ENCODE data around the gene PCDH8. TPM values are rescaled to one million over a fixed set of nuclear protein-coding genes. Genes with fewer than 3 reads are reported as not detected.

Gene PCDH8
- total RNA-seq, 1 experiment from 2014 or later: not detected

DNA sequence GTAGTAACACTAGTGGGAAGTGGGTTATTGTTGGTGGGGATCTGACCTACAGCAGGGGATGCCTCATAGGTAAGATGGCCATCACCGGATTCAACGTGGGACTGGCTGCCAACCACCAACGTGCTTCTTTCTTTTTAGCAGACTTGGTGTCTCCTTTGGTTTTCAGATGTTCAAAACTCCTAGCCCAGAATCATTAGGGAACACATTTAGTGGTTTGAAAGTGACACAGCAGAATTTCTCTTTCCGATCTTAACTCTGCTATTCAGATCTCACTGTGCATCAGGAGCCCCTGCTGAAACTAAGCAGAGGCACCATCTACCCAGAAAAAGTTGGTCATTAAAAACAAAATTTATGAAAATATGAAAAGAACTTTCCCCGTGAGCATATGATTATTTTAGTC lies 36.7 kb upstream of the PCDH8 start:
- CTCF ChIA-PET: no interaction called here

More for the DNA sequence above, 36.7 kb upstream of the PCDH8 start:
- intact Hi-C loops (cut with micrococcal nuclease): no loop called here
- Histone ChIP-seq H4K20me1 (ENCODE audit: insufficient read depth) (no peaks in the 10 kb centered on the region), H3K4me2 (ENCODE audit: low read length) (no peak overlapping the region), H3K36me3 (ENCODE audit: control insufficient read depth in 1 of 2, insufficient read depth in 2 of 2, low read length in 2 of 2) (no peaks in the 10 kb centered on the region), H3K27ac (ENCODE audit: low read depth, low read length) (no peak overlapping the region), H3K79me2 (ENCODE audit: insufficient read depth, low read length) (no peaks in the 10 kb centered on the region), H3K9ac (ENCODE audit: low read length) (no peak overlapping the region), H3K4me1 (ENCODE audit: control insufficient read depth in 1 of 2, insufficient read depth in 2 of 2, low read length in 2 of 2) (no peaks in the 10 kb centered on the region), H2AFZ (ENCODE audit: low read depth, low read length, poor library complexity, severe bottlenecking) (no peak overlapping the region), H3K4me3 (replicated peaks in 1 of 2; ENCODE audit: low read depth in 1 of 2, low read length in 2 of 2) (no peak overlapping the region), H3K27me3 (ENCODE audit: insufficient read depth, low read length) (peaks cover 13% of the 10 kb centered on the region; the same call in 1 of the 2 replicates), H3K9me3 (ENCODE audit: control insufficient read depth in 1 of 2, insufficient read depth in 1 of 2, low read depth in 1 of 2, low read length in 2 of 2) (no peaks in the 10 kb centered on the region), H3K9me2 (ENCODE audit: insufficient read depth) (no peaks in the 10 kb centered on the region)
- ChIA-PET RAD21 (ENCODE audit: low non-redundant PET in 1 of 2, low total read pairs in 2 of 2, uncharacterized antibody in 2 of 2, unreplicated experiment in 2 of 2) (no interaction called here), POLR2A (no interaction called here)
- no peak for DNase-seq (ENCODE audit: low read depth, low spot score)
- TF ChIP-seq EZH2 (IDR thresholded peaks at IDR 0.05) (no peak), ELF1 (IDR thresholded peaks at IDR 0.05; ENCODE audit: borderline replicate concordance, low read depth) (no peak), SRF (IDR thresholded peaks at IDR 0.05; ENCODE audit: low read depth) (no peak), POLR2AphosphoS5 (IDR thresholded peaks at IDR 0.05; ENCODE audit: low read depth, low read length) (no peak), SP1 (IDR thresholded peaks at IDR 0.05; ENCODE audit: low read depth) (no peak), RAD21 (IDR thresholded peaks at IDR 0.05; ENCODE audit: low read depth) (no peak), SIN3A (IDR thresholded peaks at IDR 0.05; ENCODE audit: low read depth) (no peak), ZNF274 (IDR thresholded peaks at IDR 0.05; ENCODE audit: low read depth, low read length) (no peak), ZFX (IDR thresholded peaks at IDR 0.05) (no peak)
- TF ChIP-seq, protein P1, sequence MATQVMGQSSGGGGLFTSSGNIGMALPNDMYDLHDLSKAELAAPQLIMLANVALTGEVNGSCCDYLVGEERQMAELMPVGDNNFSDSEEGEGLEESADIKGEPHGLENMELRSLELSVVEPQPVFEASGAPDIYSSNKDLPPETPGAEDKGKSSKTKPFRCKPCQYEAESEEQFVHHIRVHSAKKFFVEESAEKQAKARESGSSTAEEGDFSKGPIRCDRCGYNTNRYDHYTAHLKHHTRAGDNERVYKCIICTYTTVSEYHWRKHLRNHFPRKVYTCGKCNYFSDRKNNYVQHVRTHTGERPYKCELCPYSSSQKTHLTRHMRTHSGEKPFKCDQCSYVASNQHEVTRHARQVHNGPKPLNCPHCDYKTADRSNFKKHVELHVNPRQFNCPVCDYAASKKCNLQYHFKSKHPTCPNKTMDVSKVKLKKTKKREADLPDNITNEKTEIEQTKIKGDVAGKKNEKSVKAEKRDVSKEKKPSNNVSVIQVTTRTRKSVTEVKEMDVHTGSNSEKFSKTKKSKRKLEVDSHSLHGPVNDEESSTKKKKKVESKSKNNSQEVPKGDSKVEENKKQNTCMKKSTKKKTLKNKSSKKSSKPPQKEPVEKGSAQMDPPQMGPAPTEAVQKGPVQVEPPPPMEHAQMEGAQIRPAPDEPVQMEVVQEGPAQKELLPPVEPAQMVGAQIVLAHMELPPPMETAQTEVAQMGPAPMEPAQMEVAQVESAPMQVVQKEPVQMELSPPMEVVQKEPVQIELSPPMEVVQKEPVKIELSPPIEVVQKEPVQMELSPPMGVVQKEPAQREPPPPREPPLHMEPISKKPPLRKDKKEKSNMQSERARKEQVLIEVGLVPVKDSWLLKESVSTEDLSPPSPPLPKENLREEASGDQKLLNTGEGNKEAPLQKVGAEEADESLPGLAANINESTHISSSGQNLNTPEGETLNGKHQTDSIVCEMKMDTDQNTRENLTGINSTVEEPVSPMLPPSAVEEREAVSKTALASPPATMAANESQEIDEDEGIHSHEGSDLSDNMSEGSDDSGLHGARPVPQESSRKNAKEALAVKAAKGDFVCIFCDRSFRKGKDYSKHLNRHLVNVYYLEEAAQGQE (IDR thresholded peaks at IDR 0.05; ENCODE audit: low read depth): no peak
- no TSS peak for BruUV-seq (replicated peaks)
- ATAC-seq: no peak

All from HCT116 (cell line).